Loucy (cell line): ENCODE results near the gene EVC.

Experiments
- EZH2phosphoT487 ChIP-seq: fragments of 200-600 bp; IDR thresholded peaks from 2 replicates; pipeline ENCODE4 v1.6.1; 2018; ENCODE audit warnings: antibody characterized with exemption, mild to moderate bottlenecking, moderate library complexity, borderline replicate concordance
- TF ChIP-seq, protein P1 (sequence below): fragments of 200-600 bp; sonication (generic); conservative IDR thresholded peaks from 2 replicates; pipeline ENCODE4 v1.5.1; 2014; ENCODE audit warnings: mild to moderate bottlenecking, antibody characterized with exemption, low read length

DNA sequence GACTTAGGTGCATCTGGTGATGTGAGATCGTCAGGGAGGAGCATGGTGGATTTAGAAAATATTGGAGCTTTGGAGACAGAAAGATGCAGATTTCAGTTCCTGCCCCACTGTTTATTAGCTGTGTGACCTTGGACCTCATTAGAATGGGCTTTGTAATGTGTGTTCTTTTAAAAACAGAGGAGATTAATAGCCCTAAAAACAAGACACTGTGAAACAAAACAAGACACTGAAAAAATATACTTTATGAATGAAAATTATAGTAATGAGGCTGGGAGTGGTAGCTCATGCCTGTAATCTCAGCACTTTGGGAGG, 79.5 kb downstream of the EVC start:
- TF ChIP-seq, protein P1, sequence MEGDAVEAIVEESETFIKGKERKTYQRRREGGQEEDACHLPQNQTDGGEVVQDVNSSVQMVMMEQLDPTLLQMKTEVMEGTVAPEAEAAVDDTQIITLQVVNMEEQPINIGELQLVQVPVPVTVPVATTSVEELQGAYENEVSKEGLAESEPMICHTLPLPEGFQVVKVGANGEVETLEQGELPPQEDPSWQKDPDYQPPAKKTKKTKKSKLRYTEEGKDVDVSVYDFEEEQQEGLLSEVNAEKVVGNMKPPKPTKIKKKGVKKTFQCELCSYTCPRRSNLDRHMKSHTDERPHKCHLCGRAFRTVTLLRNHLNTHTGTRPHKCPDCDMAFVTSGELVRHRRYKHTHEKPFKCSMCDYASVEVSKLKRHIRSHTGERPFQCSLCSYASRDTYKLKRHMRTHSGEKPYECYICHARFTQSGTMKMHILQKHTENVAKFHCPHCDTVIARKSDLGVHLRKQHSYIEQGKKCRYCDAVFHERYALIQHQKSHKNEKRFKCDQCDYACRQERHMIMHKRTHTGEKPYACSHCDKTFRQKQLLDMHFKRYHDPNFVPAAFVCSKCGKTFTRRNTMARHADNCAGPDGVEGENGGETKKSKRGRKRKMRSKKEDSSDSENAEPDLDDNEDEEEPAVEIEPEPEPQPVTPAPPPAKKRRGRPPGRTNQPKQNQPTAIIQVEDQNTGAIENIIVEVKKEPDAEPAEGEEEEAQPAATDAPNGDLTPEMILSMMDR, result no peak
- TF ChIP-seq EZH2phosphoT487, result no peak
